HepG2 (cell line): Measurements from ENCODE around the gene TREH. TPM values are rescaled to one million over a fixed set of nuclear protein-coding genes. Genes with fewer than 3 reads are reported as not detected.

ENCODE experiments used
- ATAC-seq: fragments of 200-7000 bp; cut with Tn5 transposase; 3 replicates; pipeline ENCODE4 v1.9.1; 2020; ENCODE audit warnings: mild to moderate bottlenecking, moderate library complexity
- BruUV-seq: library from RNA; stranded (reverse); fragments of 400-500 nt; replicated peaks from 2 replicates; lab custom pipeline; 2021; lab: Mats Ljungman, UMichigan
- CTCF ChIA-PET: fragments of 300-600 bp; formaldehyde crosslinking; extraction: SDS; loops from one replicate; lab custom pipeline; 2021; ENCODE audit warnings: low total read pairs, inconsistent platforms, low intra/inter-chr PET ratio; lab: Yijun Ruan, JAX
- POLR2A ChIA-PET: fragments of 350-600 bp; sonication (Branson Sonifier 250); formaldehyde crosslinking; loops from one replicate; lab custom pipeline; 2020; ENCODE audit warnings: antibody characterized with exemption, inconsistent platforms; lab: Yijun Ruan, JAX
- DNase-seq: peaks from one replicate; pipeline ENCODE4 v3.0.0-alpha.2; 2015; ENCODE audit warnings: low spot score
- FAIRE-seq: peaks from 3 replicates; lab custom pipeline; 2011; peaks lifted over from hg19 to GRCh38; lab: Jason Lieb, UNC
- H2AFZ ChIP-seq: one replicate; pipeline ENCODE4 v1.6.1; 2011; ENCODE audit warnings: low read length, inconsistent platforms
- H3K27ac ChIP-seq: fragments of 300-600 bp; 3 replicates; pipeline ENCODE4 v1.8.0; 2011; ENCODE audit warnings: mixed run types, mild to moderate bottlenecking, mixed read lengths, low read length, inconsistent platforms; ENCODE audit not compliant: insufficient read depth; ENCODE audit errors: extremely low read length
- H3K27me3 ChIP-seq, 2 experiments: fragments of 200-600 bp in 1 of 2; 2 replicates in 1 of 2; 3 replicates in 1 of 2; pipeline versions ENCODE4 v1.6.0 to v1.8.0; 2011; ENCODE audit warnings: low read length in 2 of 2, mild to moderate bottlenecking in 2 of 2, moderate library complexity in 2 of 2, inconsistent platforms in 1 of 2; ENCODE audit not compliant: insufficient read depth in 2 of 2, control insufficient read depth in 1 of 2
- H3K36me3 ChIP-seq, 2 experiments: fragments of 200-600 bp in 1 of 2; replicated peaks in 1 of 2; 2 replicates in 1 of 2; 3 replicates in 1 of 2; pipeline versions ENCODE4 v1.5.1 to v1.8.0; 2011; ENCODE audit warnings: low read length in 2 of 2, inconsistent platforms in 1 of 2; ENCODE audit not compliant: insufficient read depth in 2 of 2, control insufficient read depth in 1 of 2
- H3K4me1 ChIP-seq: 2 replicates; pipeline ENCODE4 v1.5.1; 2012; ENCODE audit warnings: low read length, inconsistent platforms; ENCODE audit not compliant: insufficient read depth
- H3K4me2 ChIP-seq: 2 replicates; pipeline ENCODE4 v1.6.0; 2011; ENCODE audit warnings: low read depth, low read length, inconsistent platforms
- H3K4me3 ChIP-seq, 3 experiments: fragments of 200-600 bp in 1 of 3; sonication (generic), shearing (Covaris generic) in 1 of 3; replicated peaks in 1 of 3; 2 replicates each; pipeline ENCODE4 v1.5.1; 2011 to 2016; ENCODE audit warnings: low read length in 3 of 3, inconsistent platforms in 2 of 3, low read depth in 2 of 3, mild to moderate bottlenecking in 2 of 3, control low read depth in 1 of 3, mixed read lengths in 1 of 3; ENCODE audit not compliant: insufficient read depth in 1 of 3
- H3K79me2 ChIP-seq: one replicate; pipeline ENCODE4 v1.6.1; 2011; ENCODE audit warnings: low read length, inconsistent platforms; ENCODE audit not compliant: insufficient read depth
- H3K9ac ChIP-seq: 2 replicates; pipeline ENCODE4 v1.6.0; 2011; ENCODE audit warnings: mild to moderate bottlenecking, low read depth, low read length, inconsistent platforms; ENCODE audit not compliant: insufficient read depth
- H3K9me3 ChIP-seq: 2 replicates; pipeline ENCODE4 v1.5.1; 2012; ENCODE audit warnings: mild to moderate bottlenecking, low read length
- H4K20me1 ChIP-seq: 2 replicates; pipeline ENCODE4 v1.6.0; 2011; ENCODE audit warnings: inconsistent platforms, mild to moderate bottlenecking, low read length, moderate library complexity; ENCODE audit not compliant: insufficient read depth
- CAMTA2 ChIP-seq: sonication (generic); formaldehyde crosslinking; IDR thresholded peaks from 2 replicates; pipeline ENCODE4 v1.4.0; 2020; ENCODE audit warnings: mild to moderate bottlenecking, missing genetic modification reagents, borderline replicate concordance
- EEA1 ChIP-seq: sonication (generic); formaldehyde crosslinking; IDR thresholded peaks from 2 replicates; pipeline ENCODE4 v1.5.1; 2020; ENCODE audit warnings: mild to moderate bottlenecking, missing genetic modification reagents, borderline replicate concordance
- ERF ChIP-seq: IDR thresholded peaks from 2 replicates; pipeline ENCODE4 v1.6.1; 2018; ENCODE audit warnings: missing biosample characterization, missing genetic modification reagents
- RFX3 ChIP-seq: IDR thresholded peaks from 2 replicates; pipeline ENCODE4 v1.6.1; 2016; ENCODE audit warnings: missing biosample characterization, missing genetic modification reagents
- SOX6 ChIP-seq, 2 experiments: fragments of 450-650 bp in 1 of 2; sonication (generic) in 1 of 2; formaldehyde crosslinking in 1 of 2; IDR thresholded peaks; 2 replicates each; pipeline versions ENCODE4 v1.4.0 to v1.6.1; 2017 to 2020; ENCODE audit warnings: antibody characterized with exemption in 1 of 2, mild to moderate bottlenecking in 1 of 2, missing genetic modification reagents in 1 of 2
- TAF15 ChIP-seq: fragments of 200-400 bp; formaldehyde crosslinking; IDR thresholded peaks from one replicate; pipeline ENCODE4 v1.6.1; 2018; ENCODE audit warnings: mild to moderate bottlenecking, low read depth, low read length; ENCODE audit not compliant: poor library complexity, severe bottlenecking
- TBP ChIP-seq: sonication (generic); formaldehyde crosslinking; IDR thresholded peaks from 2 replicates; pipeline ENCODE4 v1.5.0; 2020; ENCODE audit warnings: missing genetic modification reagents
- ZNF235 ChIP-seq: sonication (generic); formaldehyde crosslinking; IDR thresholded peaks from 2 replicates; pipeline ENCODE4 v1.8.1; 2023; ENCODE audit warnings: mild to moderate bottlenecking, missing genetic modification reagents, borderline replicate concordance
- ZNF34 ChIP-seq: sonication (generic); formaldehyde crosslinking; IDR thresholded peaks from 2 replicates; pipeline ENCODE4 v1.4.0; 2020; ENCODE audit warnings: mild to moderate bottlenecking, missing genetic modification reagents, borderline replicate concordance
- ZNF660 ChIP-seq: sonication (generic); formaldehyde crosslinking; IDR thresholded peaks from 2 replicates; pipeline ENCODE4 v1.5.1; 2020; ENCODE audit warnings: mild to moderate bottlenecking, low read depth, missing genetic modification reagents, borderline replicate concordance
- WGBS: methylation state at CpG from one replicate; pipeline ENCODE4 v1.1.6; 2017; ENCODE audit warnings: low lambda C conversion rate; 5-methylcytosine and 5-hydroxymethylcytosine counted together
- in situ Hi-C: cut with HindIII; loops from 2 replicates; pipeline ENCODE4 v1.10.0; 2017; ENCODE audit warnings: low pct_unique_long_range_greater_than_20kb; ENCODE audit not compliant: extremely low pct_ligation_motif_present
- intact Hi-C: fragments of 100-400 bp; cut with micrococcal nuclease; formaldehyde crosslinking; loops from one replicate; pipeline ENCODE4 v1.10.0; 2022; ENCODE audit not compliant: unreplicated experiment
- polyA plus RNA-seq, 8 experiments: library from polyadenylated mRNA; depleted of rRNA in 3 of 8; stranded (reverse) in 7 of 8; unstranded in 1 of 8; fragments of >200 nt; fragmentation: Illumina TruSeq in 4 of 8; extraction: Trizol in 4 of 8; gene quantifications; 2 replicates each; pipeline versions ENCODE4 v1.2.1 to v1.2.3, GENCODE V29; 2011 to 2016; ENCODE audit warnings: low read depth in 4 of 8, missing spikeins in 1 of 8, mixed read lengths in 1 of 8; ENCODE audit not compliant: insufficient read depth in 1 of 8
- total RNA-seq, 5 experiments: library from RNA; depleted of rRNA; stranded (reverse); fragments of >200 nt; fragmentation: Illumina TruSeq; extraction: Trizol; gene quantifications; 2 replicates each; pipeline ENCODE4 v1.2.3, GENCODE V29; 2016; ENCODE audit warnings: low read depth in 1 of 5
- TF ChIP-seq, protein P1 (sequence below): sonication (generic); formaldehyde crosslinking; IDR thresholded peaks from 2 replicates; pipeline ENCODE4 v1.5.1; 2020; ENCODE audit warnings: missing genetic modification reagents, mild to moderate bottlenecking, borderline replicate concordance
- TF ChIP-seq, protein P2 (sequence below): sonication (generic); formaldehyde crosslinking; IDR thresholded peaks from 2 replicates; pipeline ENCODE4 v1.4.0; 2020; ENCODE audit warnings: mild to moderate bottlenecking, missing genetic modification reagents

The TREH gene
- total and polyA plus RNA-seq, 2 of the 13 experiments (the other 11 are each of a cell fraction or from before 2014, with no cell fraction given) = 0.53 to 0.86 TPM

DNA sequence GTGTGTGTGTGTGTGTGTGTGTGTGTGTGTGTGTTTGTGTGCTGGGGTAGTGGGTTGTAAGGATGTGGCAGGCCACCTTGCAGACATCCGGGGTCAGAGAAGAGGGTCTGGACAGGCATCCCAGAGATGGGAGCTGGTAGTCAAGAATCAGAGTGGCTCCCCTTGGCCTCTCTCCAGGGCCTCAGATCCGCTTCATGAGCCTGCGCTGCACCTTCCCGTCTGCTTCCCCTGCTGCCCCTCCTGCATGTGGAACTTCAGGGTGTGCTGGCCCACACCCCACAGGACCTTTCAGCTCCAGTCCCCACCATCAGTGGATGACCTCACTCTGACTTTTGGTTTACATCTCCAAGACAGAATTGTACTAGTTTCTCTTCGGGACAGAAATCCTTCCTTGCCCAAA, 31.2 kb downstream of the TREH start:
- no peak overlapping the region for H3K9ac ChIP-seq
- H3K27ac ChIP-seq = no peak overlapping the region
- no peak for DNase-seq
- intact Hi-C loops (no loop called here), in situ Hi-C loops (no loop called here)
- no peak overlapping the region for H3K4me2 ChIP-seq
- no peak for FAIRE-seq
- no peak overlapping the region for H3K4me3 ChIP-seq
- peaks cover 22% of the 10 kb centered on the region for H3K4me1 ChIP-seq
- TF ChIP-seq, protein P1, sequence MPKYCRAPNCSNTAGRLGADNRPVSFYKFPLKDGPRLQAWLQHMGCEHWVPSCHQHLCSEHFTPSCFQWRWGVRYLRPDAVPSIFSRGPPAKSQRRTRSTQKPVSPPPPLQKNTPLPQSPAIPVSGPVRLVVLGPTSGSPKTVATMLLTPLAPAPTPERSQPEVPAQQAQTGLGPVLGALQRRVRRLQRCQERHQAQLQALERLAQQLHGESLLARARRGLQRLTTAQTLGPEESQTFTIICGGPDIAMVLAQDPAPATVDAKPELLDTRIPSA (CRISPR knock-in tag) = no peak
- TF ChIP-seq ZNF235 (CRISPR knock-in tag) = no peak
- TF ChIP-seq CAMTA2 = no peak
- no peak for TF ChIP-seq ZNF660 (CRISPR knock-in tag)
- TF ChIP-seq TBP (CRISPR knock-in tag) = no peak
- TF ChIP-seq EEA1 (CRISPR knock-in tag) = no peak
- TF ChIP-seq RFX3 (CRISPR knock-in tag) = no peak
- no peak for TF ChIP-seq SOX6 (IDR thresholded peaks at IDR 0.05)
- no peak for TF ChIP-seq SOX6 (CRISPR knock-in tag; IDR thresholded peaks at IDR 0.05)
- TF ChIP-seq ZNF34 (CRISPR knock-in tag) = no peak
- TF ChIP-seq ERF (CRISPR knock-in tag) = no peak
- TF ChIP-seq TAF15 = no peak
- TF ChIP-seq, protein P2, sequence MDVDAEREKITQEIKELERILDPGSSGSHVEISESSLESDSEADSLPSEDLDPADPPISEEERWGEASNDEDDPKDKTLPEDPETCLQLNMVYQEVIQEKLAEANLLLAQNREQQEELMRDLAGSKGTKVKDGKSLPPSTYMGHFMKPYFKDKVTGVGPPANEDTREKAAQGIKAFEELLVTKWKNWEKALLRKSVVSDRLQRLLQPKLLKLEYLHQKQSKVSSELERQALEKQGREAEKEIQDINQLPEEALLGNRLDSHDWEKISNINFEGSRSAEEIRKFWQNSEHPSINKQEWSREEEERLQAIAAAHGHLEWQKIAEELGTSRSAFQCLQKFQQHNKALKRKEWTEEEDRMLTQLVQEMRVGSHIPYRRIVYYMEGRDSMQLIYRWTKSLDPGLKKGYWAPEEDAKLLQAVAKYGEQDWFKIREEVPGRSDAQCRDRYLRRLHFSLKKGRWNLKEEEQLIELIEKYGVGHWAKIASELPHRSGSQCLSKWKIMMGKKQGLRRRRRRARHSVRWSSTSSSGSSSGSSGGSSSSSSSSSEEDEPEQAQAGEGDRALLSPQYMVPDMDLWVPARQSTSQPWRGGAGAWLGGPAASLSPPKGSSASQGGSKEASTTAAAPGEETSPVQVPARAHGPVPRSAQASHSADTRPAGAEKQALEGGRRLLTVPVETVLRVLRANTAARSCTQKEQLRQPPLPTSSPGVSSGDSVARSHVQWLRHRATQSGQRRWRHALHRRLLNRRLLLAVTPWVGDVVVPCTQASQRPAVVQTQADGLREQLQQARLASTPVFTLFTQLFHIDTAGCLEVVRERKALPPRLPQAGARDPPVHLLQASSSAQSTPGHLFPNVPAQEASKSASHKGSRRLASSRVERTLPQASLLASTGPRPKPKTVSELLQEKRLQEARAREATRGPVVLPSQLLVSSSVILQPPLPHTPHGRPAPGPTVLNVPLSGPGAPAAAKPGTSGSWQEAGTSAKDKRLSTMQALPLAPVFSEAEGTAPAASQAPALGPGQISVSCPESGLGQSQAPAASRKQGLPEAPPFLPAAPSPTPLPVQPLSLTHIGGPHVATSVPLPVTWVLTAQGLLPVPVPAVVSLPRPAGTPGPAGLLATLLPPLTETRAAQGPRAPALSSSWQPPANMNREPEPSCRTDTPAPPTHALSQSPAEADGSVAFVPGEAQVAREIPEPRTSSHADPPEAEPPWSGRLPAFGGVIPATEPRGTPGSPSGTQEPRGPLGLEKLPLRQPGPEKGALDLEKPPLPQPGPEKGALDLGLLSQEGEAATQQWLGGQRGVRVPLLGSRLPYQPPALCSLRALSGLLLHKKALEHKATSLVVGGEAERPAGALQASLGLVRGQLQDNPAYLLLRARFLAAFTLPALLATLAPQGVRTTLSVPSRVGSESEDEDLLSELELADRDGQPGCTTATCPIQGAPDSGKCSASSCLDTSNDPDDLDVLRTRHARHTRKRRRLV (CRISPR knock-in tag) = no peak
- no peaks in the 10 kb centered on the region for H3K27me3 ChIP-seq
- H4K20me1 ChIP-seq = no peaks in the 10 kb centered on the region
- POLR2A ChIA-PET = no interaction called here
- no peak for ATAC-seq
- no peaks in the 10 kb centered on the region for H3K9me3 ChIP-seq
- H3K36me3 ChIP-seq = peaks cover 24 to 40% of the 10 kb centered on the region in 2 experiments; a peak in 4 of 5 replicates
- CTCF ChIA-PET = no interaction called here
- no peaks in the 10 kb centered on the region for H3K79me2 ChIP-seq
- WGBS = 100% methylated on average over 1 of the region's 5 CpGs
- no peak overlapping the region for H2AFZ ChIP-seq
- BruUV-seq = no TSS peak
